DND-41 (cell line): ENCODE results near the gene TMEM164.

Experiments
- ATAC-seq: fragments of 200-7000 bp; cut with Tn5 transposase; 3 replicates; pipeline ENCODE4 v1.9.1; 2021; ENCODE audit warnings: low read depth; ENCODE audit not compliant: insufficient read depth
- DNase-seq: peaks from one replicate; pipeline ENCODE4 v3.0.0-alpha.2; 2020
- H2AFZ ChIP-seq: 2 replicates; pipeline ENCODE4 v1.6.0; 2012; ENCODE audit warnings: low read depth, low read length
- H3K27ac ChIP-seq: 2 replicates; pipeline ENCODE4 v1.5.1; 2012; ENCODE audit warnings: low read length, inconsistent platforms
- H3K27me3 ChIP-seq: fragments of 200-600 bp; sonication (generic); 2 replicates; pipeline ENCODE4 v1.6.0; 2012; ENCODE audit warnings: low read length, mild to moderate bottlenecking, inconsistent platforms; ENCODE audit not compliant: insufficient read depth, poor library complexity
- H3K36me3 ChIP-seq: 2 replicates; pipeline ENCODE4 v1.5.1; 2012; ENCODE audit warnings: low read length, inconsistent platforms; ENCODE audit not compliant: insufficient read depth
- H3K4me1 ChIP-seq: 2 replicates; pipeline ENCODE4 v1.5.1; 2012; ENCODE audit warnings: mild to moderate bottlenecking, low read length; ENCODE audit not compliant: insufficient read depth
- H3K4me2 ChIP-seq: 2 replicates; pipeline ENCODE4 v1.6.0; 2012; ENCODE audit warnings: mild to moderate bottlenecking, moderate library complexity, low read length, inconsistent platforms; ENCODE audit not compliant: insufficient read depth
- H3K4me3 ChIP-seq, 2 experiments: fragments of 200-600 bp in 1 of 2; shearing (Covaris generic) in 1 of 2; 2 replicates each; pipeline ENCODE4 v1.5.1; 2012 to 2016; ENCODE audit warnings: inconsistent platforms in 2 of 2, low read length in 2 of 2, mild to moderate bottlenecking in 2 of 2, low read depth in 1 of 2, moderate library complexity in 1 of 2
- H3K79me2 ChIP-seq: 2 replicates; pipeline ENCODE4 v1.6.0; 2012; ENCODE audit warnings: low read length, inconsistent platforms; ENCODE audit not compliant: insufficient read depth
- H3K9ac ChIP-seq: 2 replicates; pipeline ENCODE4 v1.6.0; 2012; ENCODE audit warnings: low read depth, mild to moderate bottlenecking, inconsistent platforms, low read length, moderate library complexity
- H3K9me3 ChIP-seq: 2 replicates; pipeline ENCODE4 v1.5.1; 2012; ENCODE audit warnings: low read length, moderate library complexity, mild to moderate bottlenecking, inconsistent platforms; ENCODE audit not compliant: insufficient read depth, severe bottlenecking
- H4K20me1 ChIP-seq: 2 replicates; pipeline ENCODE4 v1.6.0; 2012; ENCODE audit warnings: low read length; ENCODE audit not compliant: insufficient read depth
- EZH2 ChIP-seq: IDR thresholded peaks from 3 replicates; pipeline ENCODE4 v1.6.1; 2012; ENCODE audit warnings: borderline replicate concordance, low read depth, mild to moderate bottlenecking, moderate library complexity, low read length, inconsistent platforms; ENCODE audit not compliant: severe bottlenecking
- TF ChIP-seq, protein P1 (sequence below): IDR thresholded peaks from 2 replicates; pipeline ENCODE4 v1.5.1; 2012; ENCODE audit warnings: borderline replicate concordance, low read length, moderate library complexity, mild to moderate bottlenecking; ENCODE audit not compliant: poor library complexity, severe bottlenecking; ENCODE audit errors: extremely low read depth

Gene TMEM164

DNA sequence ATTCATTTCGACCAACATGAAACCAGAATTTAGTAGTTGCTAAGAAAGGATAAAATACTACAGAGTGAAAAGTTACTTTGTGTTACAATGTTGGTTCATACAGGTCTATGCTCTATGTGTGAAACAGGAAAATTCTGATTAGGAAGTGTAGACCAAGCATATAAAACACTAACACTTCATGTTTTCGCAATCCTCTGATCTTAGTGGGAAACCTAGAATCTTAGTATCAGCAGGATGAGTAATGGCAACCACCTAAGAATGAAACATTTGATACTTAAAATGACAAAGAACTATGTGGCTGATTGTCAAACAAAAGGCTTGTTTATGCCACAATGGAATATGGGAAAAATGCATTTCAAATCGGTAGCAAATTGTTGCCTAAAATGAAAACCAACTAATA, 198.9 kb downstream of the TMEM164 start:
- no peak overlapping the region for H3K4me3 ChIP-seq
- no peak overlapping the region for H2AFZ ChIP-seq
- DNase-seq (no peak), ATAC-seq (no peak)
- no peak overlapping the region for H3K9ac ChIP-seq
- TF ChIP-seq, protein P1, sequence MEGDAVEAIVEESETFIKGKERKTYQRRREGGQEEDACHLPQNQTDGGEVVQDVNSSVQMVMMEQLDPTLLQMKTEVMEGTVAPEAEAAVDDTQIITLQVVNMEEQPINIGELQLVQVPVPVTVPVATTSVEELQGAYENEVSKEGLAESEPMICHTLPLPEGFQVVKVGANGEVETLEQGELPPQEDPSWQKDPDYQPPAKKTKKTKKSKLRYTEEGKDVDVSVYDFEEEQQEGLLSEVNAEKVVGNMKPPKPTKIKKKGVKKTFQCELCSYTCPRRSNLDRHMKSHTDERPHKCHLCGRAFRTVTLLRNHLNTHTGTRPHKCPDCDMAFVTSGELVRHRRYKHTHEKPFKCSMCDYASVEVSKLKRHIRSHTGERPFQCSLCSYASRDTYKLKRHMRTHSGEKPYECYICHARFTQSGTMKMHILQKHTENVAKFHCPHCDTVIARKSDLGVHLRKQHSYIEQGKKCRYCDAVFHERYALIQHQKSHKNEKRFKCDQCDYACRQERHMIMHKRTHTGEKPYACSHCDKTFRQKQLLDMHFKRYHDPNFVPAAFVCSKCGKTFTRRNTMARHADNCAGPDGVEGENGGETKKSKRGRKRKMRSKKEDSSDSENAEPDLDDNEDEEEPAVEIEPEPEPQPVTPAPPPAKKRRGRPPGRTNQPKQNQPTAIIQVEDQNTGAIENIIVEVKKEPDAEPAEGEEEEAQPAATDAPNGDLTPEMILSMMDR, result no peak
- no peak for TF ChIP-seq EZH2
- no peak overlapping the region for H3K27ac ChIP-seq
- no peaks in the 10 kb centered on the region for H3K4me1 ChIP-seq
- H4K20me1 ChIP-seq, result no peaks in the 10 kb centered on the region
- no peaks in the 10 kb centered on the region for H3K79me2 ChIP-seq
- H3K36me3 ChIP-seq, result peaks cover 12% of the 10 kb centered on the region; the same call in 1 of the 2 replicates
- H3K4me2 ChIP-seq, result no peak overlapping the region
- no peaks in the 10 kb centered on the region for H3K9me3 ChIP-seq
- H3K27me3 ChIP-seq, result no peaks in the 10 kb centered on the region

DNA sequence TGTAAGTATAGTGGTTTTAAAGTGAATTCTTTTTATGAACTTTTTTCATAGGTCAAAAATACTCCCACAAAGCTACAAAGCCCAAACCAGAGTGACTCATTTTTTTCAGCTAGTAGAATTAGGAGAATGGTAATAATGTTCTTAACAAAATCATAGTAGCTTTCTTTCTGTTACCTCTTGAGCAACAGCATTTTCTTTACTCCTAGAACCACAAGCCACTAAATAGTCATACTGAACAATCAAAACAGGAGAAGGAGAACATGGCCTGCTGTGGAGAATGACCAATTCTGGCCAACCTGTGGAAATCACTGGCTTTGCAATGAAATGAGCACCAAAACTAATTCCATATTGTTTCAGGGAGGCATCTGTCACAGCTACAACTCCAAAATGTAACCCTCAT, 202.1 kb downstream of the TMEM164 start:
- Histone ChIP-seq H3K9ac (no peak overlapping the region), H3K4me1 (no peaks in the 10 kb centered on the region), H2AFZ (no peak overlapping the region), H4K20me1 (no peaks in the 10 kb centered on the region), H3K27me3 (no peaks in the 10 kb centered on the region), H3K27ac (no peak overlapping the region), H3K4me3 (no peak overlapping the region), H3K36me3 (peaks cover 4% of the 10 kb centered on the region; the same call in 1 of the 2 replicates), H3K9me3 (no peaks in the 10 kb centered on the region), H3K79me2 (no peaks in the 10 kb centered on the region), H3K4me2 (no peak overlapping the region)
- ATAC-seq (no peak), DNase-seq (no peak)
- TF ChIP-seq EZH2, result no peak
- TF ChIP-seq, protein P1, result no peak

DNA sequence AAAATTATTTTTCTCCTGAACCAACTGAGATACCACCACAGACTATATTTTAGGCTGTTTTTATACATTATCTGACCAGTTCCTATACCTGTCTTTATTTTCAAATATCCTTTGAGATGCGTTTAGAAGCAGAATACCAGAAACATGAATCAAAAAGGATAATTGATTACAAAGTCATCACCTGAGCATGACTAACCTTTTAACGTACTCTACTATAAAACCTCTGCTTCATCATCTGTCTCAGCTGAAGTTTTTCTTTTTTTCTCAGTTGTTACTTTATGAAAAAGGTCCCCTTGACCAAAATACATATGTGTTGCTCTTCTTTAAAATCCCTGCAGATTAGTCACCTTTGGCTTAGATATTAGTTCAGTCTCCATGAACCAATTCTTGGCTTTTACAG, 205.2 kb downstream of the TMEM164 start:
- no peak for TF ChIP-seq EZH2
- TF ChIP-seq, protein P1, result no peak
- DNase-seq, result no peak
- H2AFZ ChIP-seq, result no peak overlapping the region
- H3K4me2 ChIP-seq, result no peak overlapping the region
- no peaks in the 10 kb centered on the region for H3K4me1 ChIP-seq
- no peak overlapping the region for H3K27ac ChIP-seq
- H3K9me3 ChIP-seq, result no peaks in the 10 kb centered on the region
- no peaks in the 10 kb centered on the region for H3K36me3 ChIP-seq
- no peaks in the 10 kb centered on the region for H3K79me2 ChIP-seq
- no peak overlapping the region for H3K9ac ChIP-seq
- no peaks in the 10 kb centered on the region for H3K27me3 ChIP-seq
- H4K20me1 ChIP-seq, result no peaks in the 10 kb centered on the region
- no peak overlapping the region for H3K4me3 ChIP-seq
- ATAC-seq, result no peak
